IMR-90 (cell line): ENCODE results near the gene FAM151A. TPM values are rescaled to one million over a fixed set of nuclear protein-coding genes. Genes with fewer than 3 reads are reported as not detected.
A peak's percentile ranks its signal among the peaks of the same experiment; 100 is the strongest.

Experiments
- ATAC-seq: fragments of 200-7000 bp; cut with Tn5 transposase; 2 replicates; pipeline ENCODE4 v1.9.1; 2020; ENCODE audit warnings: low read depth, mild to moderate bottlenecking, moderate library complexity
- BruUV-seq: library from RNA; stranded (reverse); fragments of 400-500 nt; replicated peaks from 2 replicates; lab custom pipeline; 2021; lab: Mats Ljungman, UMichigan
- CTCF ChIA-PET: fragments of 300-600 bp; formaldehyde crosslinking; extraction: SDS; loops from one replicate; lab custom pipeline; 2021; ENCODE audit warnings: antibody characterized with exemption; lab: Yijun Ruan, JAX
- POLR2A ChIA-PET: fragments of 300-600 bp; sonication (Branson Sonifier 250); formaldehyde crosslinking; loops from one replicate; lab custom pipeline; 2022; ENCODE audit warnings: antibody characterized with exemption; ENCODE audit not compliant: unreplicated experiment; lab: Charles Lee
- DNase-seq: peaks from one replicate; pipeline ENCODE4 v3.0.0; 2013
- H2AFZ ChIP-seq: replicated peaks from 2 replicates; pipeline ENCODE3; 2013; ENCODE audit warnings: low read length, mild to moderate bottlenecking; ENCODE audit not compliant: poor library complexity
- H2AK5ac ChIP-seq: 2 replicates; pipeline ENCODE4 v1.6.1; 2013; ENCODE audit warnings: low read depth, low read length, inconsistent platforms
- H2AK9ac ChIP-seq: replicated peaks from 2 replicates; pipeline ENCODE3; 2013; ENCODE audit warnings: mild to moderate bottlenecking, low read depth, low read length, moderate library complexity; ENCODE audit not compliant: poor library complexity
- H2BK120ac ChIP-seq: 2 replicates; pipeline ENCODE4 v1.6.1; 2013; ENCODE audit warnings: low read depth, low read length, inconsistent platforms
- H2BK15ac ChIP-seq: 3 replicates; pipeline ENCODE4 v1.6.1; 2013; ENCODE audit warnings: low read depth, low read length, inconsistent platforms
- H2BK20ac ChIP-seq: 2 replicates; pipeline ENCODE4 v1.6.1; 2013; ENCODE audit warnings: low read depth, mild to moderate bottlenecking, inconsistent platforms, low read length, moderate library complexity
- H2BK5ac ChIP-seq: 2 replicates; pipeline ENCODE4 v1.6.1; 2013; ENCODE audit warnings: mild to moderate bottlenecking, low read depth, low read length, inconsistent platforms; ENCODE audit not compliant: poor library complexity, severe bottlenecking
- H3K14ac ChIP-seq: replicated peaks from 2 replicates; pipeline ENCODE4 v1.6.1; 2013; ENCODE audit warnings: low read depth, low read length, inconsistent platforms
- H3K18ac ChIP-seq: 2 replicates; pipeline ENCODE4 v1.6.1; 2013; ENCODE audit warnings: low read depth, low read length, control low read depth
- H3K23ac ChIP-seq: 2 replicates; pipeline ENCODE4 v1.6.1; 2013; ENCODE audit warnings: low read depth, low read length, inconsistent platforms
- H3K27ac ChIP-seq: 2 replicates; pipeline ENCODE4 v1.5.1; 2013; ENCODE audit warnings: mild to moderate bottlenecking, control low read depth, low read length; ENCODE audit not compliant: insufficient read depth
- H3K27me3 ChIP-seq: 2 replicates; pipeline ENCODE4 v1.6.1; 2013; ENCODE audit warnings: low read length; ENCODE audit not compliant: control insufficient read depth, insufficient read depth
- H3K36me3 ChIP-seq: 2 replicates; pipeline ENCODE4 v1.6.1; 2013; ENCODE audit warnings: low read length, mixed read lengths; ENCODE audit not compliant: control insufficient read depth, insufficient read depth
- H3K4ac ChIP-seq: 2 replicates; pipeline ENCODE4 v1.6.1; 2013; ENCODE audit warnings: low read depth, low read length, inconsistent platforms
- H3K4me1 ChIP-seq: 2 replicates; pipeline ENCODE4 v1.6.1; 2013; ENCODE audit warnings: low read length, mixed read lengths; ENCODE audit not compliant: control insufficient read depth, insufficient read depth
- H3K4me2 ChIP-seq: 2 replicates; pipeline ENCODE4 v1.6.1; 2013; ENCODE audit warnings: low read depth, mild to moderate bottlenecking, control low read depth, low read length, moderate library complexity
- H3K4me3 ChIP-seq: 2 replicates; pipeline ENCODE4 v1.5.1; 2013; ENCODE audit warnings: low read depth, mild to moderate bottlenecking, control low read depth, low read length, moderate library complexity; ENCODE audit not compliant: insufficient read depth
- H3K56ac ChIP-seq: 2 replicates; pipeline ENCODE4 v1.6.1; 2013; ENCODE audit warnings: low read length, inconsistent platforms; ENCODE audit not compliant: insufficient read depth; ENCODE audit errors: extremely low read depth
- H3K79me1 ChIP-seq, 2 experiments: 2 replicates each; pipeline ENCODE4 v1.6.1; 2013; ENCODE audit warnings: low read length in 2 of 2, inconsistent platforms in 1 of 2, low read depth in 1 of 2
- H3K9ac ChIP-seq: 2 replicates; pipeline ENCODE4 v1.6.1; 2013; ENCODE audit warnings: low read depth, low read length, control low read depth
- H3K9me1 ChIP-seq: 2 replicates; pipeline ENCODE4 v1.6.1; 2013; ENCODE audit warnings: low read length, inconsistent platforms; ENCODE audit not compliant: insufficient read depth
- H3K9me3 ChIP-seq: 2 replicates; pipeline ENCODE4 v1.6.1; 2013; ENCODE audit warnings: low read length; ENCODE audit not compliant: control insufficient read depth, insufficient read depth
- H4K20me1 ChIP-seq: 2 replicates; pipeline ENCODE4 v1.6.1; 2013; ENCODE audit warnings: low read length, inconsistent platforms; ENCODE audit not compliant: insufficient read depth
- H4K5ac ChIP-seq: 2 replicates; pipeline ENCODE4 v1.6.1; 2013; ENCODE audit warnings: mild to moderate bottlenecking, low read depth, low read length, control low read depth
- H4K8ac ChIP-seq, 2 experiments: 2 replicates each; pipeline ENCODE4 v1.6.1; 2013; ENCODE audit warnings: low read depth in 2 of 2, low read length in 2 of 2, control low read depth in 1 of 2, inconsistent platforms in 1 of 2
- H4K91ac ChIP-seq: 2 replicates; pipeline ENCODE4 v1.6.1; 2013; ENCODE audit warnings: low read depth, low read length, inconsistent platforms; ENCODE audit not compliant: insufficient read depth
- BHLHE40 ChIP-seq: fragments of 150-350 bp; IDR thresholded peaks from 2 replicates; pipeline ENCODE4 v1.6.1; 2016; ENCODE audit warnings: mild to moderate bottlenecking, low read depth, low read length
- CEBPB ChIP-seq: IDR thresholded peaks from 2 replicates; pipeline ENCODE4 v1.6.1; 2012; ENCODE audit warnings: low read depth, low read length, improper control_type of control experiment
- CHD1 ChIP-seq: IDR thresholded peaks from 2 replicates; pipeline ENCODE4 v1.6.1; 2012; ENCODE audit warnings: low read depth, low read length, improper control_type of control experiment
- CTCF ChIP-seq: conservative IDR thresholded peaks from 2 replicates; pipeline ENCODE4 v1.5.1; 2012; ENCODE audit warnings: mild to moderate bottlenecking, low read depth, low read length, improper control_type of control experiment
- ELK1 ChIP-seq: fragments of 150-350 bp; IDR thresholded peaks from 2 replicates; pipeline ENCODE4 v1.6.1; 2016; ENCODE audit warnings: low read depth, mild to moderate bottlenecking, low read length, moderate library complexity, borderline replicate concordance
- FOS ChIP-seq: fragments of 150-350 bp; IDR thresholded peaks from 2 replicates; pipeline ENCODE4 v1.6.1; 2016; ENCODE audit warnings: low read depth, low read length
- MAFK ChIP-seq: IDR thresholded peaks from 2 replicates; pipeline ENCODE4 v1.6.1; 2012; ENCODE audit warnings: low read depth, low read length, improper control_type of control experiment
- MAZ ChIP-seq: IDR thresholded peaks from 2 replicates; pipeline ENCODE4 v1.6.1; 2012; ENCODE audit warnings: low read depth, mild to moderate bottlenecking, low read length, improper control_type of control experiment, moderate library complexity, borderline replicate concordance
- MXI1 ChIP-seq: IDR thresholded peaks from 2 replicates; pipeline ENCODE4 v1.6.1; 2012; ENCODE audit warnings: low read depth, mild to moderate bottlenecking, low read length, moderate library complexity, borderline replicate concordance
- NFE2L2 ChIP-seq: fragments of 150-350 bp; IDR thresholded peaks from 2 replicates; pipeline ENCODE4 v1.6.1; 2016; ENCODE audit warnings: low read depth, mild to moderate bottlenecking, low read length
- POLR2A ChIP-seq: IDR thresholded peaks from 2 replicates; pipeline ENCODE4 v1.6.1; 2012; ENCODE audit warnings: mild to moderate bottlenecking, low read depth, low read length
- RAD21 ChIP-seq: IDR thresholded peaks from 2 replicates; pipeline ENCODE4 v1.6.1; 2012; ENCODE audit warnings: low read length, improper control_type of control experiment
- RCOR1 ChIP-seq: IDR thresholded peaks from 2 replicates; pipeline ENCODE4 v1.6.1; 2012; ENCODE audit warnings: mild to moderate bottlenecking, low read length, improper control_type of control experiment; ENCODE audit not compliant: insufficient replicate concordance
- RFX5 ChIP-seq: IDR thresholded peaks from 2 replicates; pipeline ENCODE4 v1.8.0; 2012; ENCODE audit warnings: low read depth, mild to moderate bottlenecking, low read length, moderate library complexity
- SMC3 ChIP-seq: fragments of 150-350 bp; IDR thresholded peaks from 2 replicates; pipeline ENCODE4 v1.6.1; 2016; ENCODE audit warnings: low read depth, mild to moderate bottlenecking, antibody characterized with exemption, low read length, moderate library complexity
- USF2 ChIP-seq: fragments of 150-350 bp; IDR thresholded peaks from 2 replicates; pipeline ENCODE4 v1.6.1; 2017; ENCODE audit warnings: mild to moderate bottlenecking, antibody characterized with exemption, low read length, low read depth
- WGBS, 2 experiments: methylation state at CpG; one replicate each; pipeline versions ENCODE4 v1.1.5 to v1.1.7; 2013; ENCODE audit warnings: missing lambda C conversion rate in 2 of 2; ENCODE audit not compliant: insufficient read length in 1 of 2; ENCODE audit errors: extremely low coverage in 2 of 2; 5-methylcytosine and 5-hydroxymethylcytosine counted together
- dilution Hi-C: fragments of 300-500 bp; cut with HindIII; formaldehyde crosslinking; loops from one replicate; pipeline ENCODE4 v1.14.3; 2018; ENCODE audit warnings: low sequenced_read_pairs; ENCODE audit not compliant: unreplicated experiment
- in situ Hi-C: fragments of 300-500 bp; cut with MboI; formaldehyde crosslinking; loops from 3 replicates; pipeline ENCODE4 v1.14.3; 2019; ENCODE audit warnings: low sequenced_read_pairs, inconsistent platforms, mixed read lengths
- intact Hi-C: fragments of 100-400 bp; cut with micrococcal nuclease; formaldehyde crosslinking; loops from 2 replicates; pipeline ENCODE4 v1.10.0; 2022
- polyA plus RNA-seq, 3 experiments: library from polyadenylated mRNA; depleted of rRNA; stranded (reverse); fragments of >200 nt; gene quantifications; 2 replicates each; pipeline ENCODE4 v1.2.3, GENCODE V29; 2012; ENCODE audit warnings: low replicate concordance in 1 of 3
- total RNA-seq: library from RNA; depleted of rRNA; stranded (reverse); fragments of >200 nt; gene quantifications from 2 replicates; pipeline ENCODE4 v1.2.3, GENCODE V29; 2012

Gene FAM151A
- total and polyA plus RNA-seq, 2 of the 4 experiments (the other 2 are of a cell fraction), result not detected

GRCh38 chr1:54601730-54602129 is 21.6 kb downstream of the FAM151A start:
- H3K14ac ChIP-seq, result no peak overlapping the region
- in situ Hi-C loops, result no loop called here
- ATAC-seq (no peak), DNase-seq (no peak)
- 84% methylated on average over 6 of the region's 10 CpGs; no CpG with 5 or more reads in 1 of the 2 experiments for WGBS, 2 experiments
- H3K79me1 ChIP-seq, result no peaks in the 10 kb centered on the region
- H2BK20ac ChIP-seq, result no peak overlapping the region
- H3K23ac ChIP-seq, result no peak overlapping the region
- no peak overlapping the region for H2BK120ac ChIP-seq
- H3K9me1 ChIP-seq, result peaks cover 8% of the 10 kb centered on the region
- POLR2A ChIA-PET, result no interaction called here
- H3K4me1 ChIP-seq, result no peaks in the 10 kb centered on the region
- no peaks in the 10 kb centered on the region for H3K9me3 ChIP-seq
- H2AK9ac ChIP-seq, result no peak overlapping the region
- no peak overlapping the region for H3K9ac ChIP-seq
- H2BK15ac ChIP-seq, result no peak overlapping the region
- CTCF ChIA-PET, result no interaction called here
- no peak overlapping the region for H3K4ac ChIP-seq
- no TSS peak for BruUV-seq
- H2AK5ac ChIP-seq, result no peak overlapping the region
- H2AFZ ChIP-seq, result peak overlapping the region; percentile 11
- no peak overlapping the region for H4K5ac ChIP-seq
- no peak overlapping the region for H3K4me3 ChIP-seq
- H4K20me1 ChIP-seq, result no peaks in the 10 kb centered on the region
- no peak overlapping the region for H3K56ac ChIP-seq
- no peak overlapping the region for H3K27ac ChIP-seq
- no peak overlapping the region for H3K18ac ChIP-seq
- dilution Hi-C loops, result no loop called here
- no peaks in the 10 kb centered on the region for H3K36me3 ChIP-seq
- no peak overlapping the region for H4K8ac ChIP-seq
- no peaks in the 10 kb centered on the region for H3K27me3 ChIP-seq
- no peak for TF ChIP-seq RCOR1
- no peak for TF ChIP-seq ELK1
- TF ChIP-seq SMC3, result no peak
- no peak for TF ChIP-seq CTCF
- no peak for TF ChIP-seq CHD1
- TF ChIP-seq NFE2L2, result no peak
- TF ChIP-seq MXI1, result no peak
- no peak for TF ChIP-seq FOS
- no peak for TF ChIP-seq MAFK
- no peak for TF ChIP-seq CEBPB
- no peak for TF ChIP-seq MAZ
- TF ChIP-seq USF2, result no peak
- no peak for TF ChIP-seq RAD21
- no peak for TF ChIP-seq RFX5
- no peak for TF ChIP-seq POLR2A
- TF ChIP-seq BHLHE40, result no peak
- H3K4me2 ChIP-seq, result no peak overlapping the region
- no peak overlapping the region for H4K91ac ChIP-seq
- intact Hi-C loops, result no loop called here
- H2BK5ac ChIP-seq, result no peak overlapping the region
